Measurements from ENCODE around the gene SLC41A1. TPM values are rescaled to one million over a fixed set of nuclear protein-coding genes. Genes with fewer than 3 reads are reported as not detected.
"Not testable (repeated sequence)": the region's sequence is repeated elsewhere in the genome, so short reads cannot be mapped to it uniquely, and the experiment has no call there.

The SLC41A1 gene
- total RNA-seq, 1 donor from 2014 or later: 19.9 TPM

DNA sequence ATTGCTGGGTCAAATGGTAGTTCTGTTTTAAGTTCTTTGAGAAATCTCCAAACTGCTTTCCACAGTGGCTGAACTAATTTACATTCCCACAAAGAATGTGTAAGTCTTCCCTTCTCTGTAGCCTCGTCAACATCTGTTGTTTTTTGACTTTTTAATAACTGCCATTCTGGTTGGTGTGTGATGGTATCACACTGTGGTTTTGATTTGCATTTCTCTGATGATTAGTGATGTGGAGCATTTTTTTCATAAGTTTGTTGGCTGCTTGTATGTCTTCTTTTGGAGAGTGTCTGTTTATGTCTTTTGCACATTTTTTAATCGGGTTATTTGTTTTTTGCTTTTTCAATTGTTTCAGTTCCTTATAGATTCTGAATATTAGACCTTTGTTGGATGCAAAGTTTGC lies 10.3 kb upstream of the SLC41A1 start:
- intact Hi-C loops (cut with micrococcal nuclease): not testable (repeated sequence)

DNA sequence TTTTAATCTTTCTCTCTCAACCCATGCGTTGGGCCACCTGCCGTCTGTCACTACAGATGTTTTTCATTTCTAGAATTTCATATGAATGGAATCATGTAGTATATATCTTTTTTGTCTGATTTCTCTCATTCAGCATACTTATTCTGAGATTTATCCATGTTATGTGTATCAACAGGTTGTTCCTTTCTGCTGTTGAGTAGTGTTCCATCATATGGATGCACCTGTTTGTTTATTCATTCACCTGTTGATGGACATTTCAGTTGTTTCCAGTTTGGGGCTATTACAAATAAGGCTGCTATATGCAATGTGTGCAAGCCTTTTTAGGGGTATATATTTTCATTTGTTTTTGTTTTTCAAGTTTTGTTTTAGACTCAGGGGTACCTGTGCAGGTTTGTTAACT lies 9.4 kb upstream of the SLC41A1 start:
- intact Hi-C loops (cut with micrococcal nuclease): no loop called here

GRCh38 chr1:205817988-205818387 lies 5.0 kb upstream of the SLC41A1 start:
- intact Hi-C loops (cut with micrococcal nuclease): no loop called here

DNA sequence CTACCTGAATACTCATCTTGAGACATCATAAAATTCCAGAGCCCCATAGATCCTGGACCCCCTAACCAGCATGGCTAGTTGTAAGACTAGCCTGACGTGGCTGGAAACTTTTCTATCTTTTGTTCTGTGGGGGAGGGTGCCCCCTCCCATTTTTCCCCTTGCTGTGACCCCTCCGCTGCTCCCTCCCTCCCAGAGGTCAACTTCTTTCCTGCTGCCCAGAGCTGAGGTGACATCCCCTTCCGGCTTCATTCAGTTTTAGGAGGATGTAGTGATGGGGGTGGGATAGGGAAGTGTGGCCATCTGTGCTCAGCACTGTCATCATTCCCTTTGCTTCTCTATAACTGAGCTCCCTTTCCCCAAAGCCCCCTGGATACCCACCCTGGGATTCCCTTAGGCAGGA lies 4.4 kb upstream of the SLC41A1 start:
- intact Hi-C loops (cut with micrococcal nuclease): no loop called here

DNA sequence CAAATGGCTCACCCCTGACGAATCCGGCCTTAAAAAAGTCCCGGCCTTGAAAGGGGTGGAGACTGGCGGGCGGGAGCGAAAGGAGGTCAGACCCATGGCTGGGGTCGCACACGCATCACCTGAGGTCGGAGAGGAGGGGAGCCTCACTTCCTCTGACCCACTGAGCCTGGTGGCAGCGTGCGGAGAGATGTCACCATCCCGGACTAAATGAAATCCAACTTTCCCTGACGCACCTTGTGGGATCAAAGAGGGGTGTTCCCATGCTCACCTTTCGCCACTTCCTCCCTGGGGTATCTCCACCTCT lies 709 bp upstream of the SLC41A1 start:
- intact Hi-C loops (cut with micrococcal nuclease): loop anchor here (1.0 to 2.0 kb wide), 6 partner anchors 22 to 181 kb away; partner anchors contain the start of genes ELK4, NUCKS1, PM20D1 and RAB29

DNA sequence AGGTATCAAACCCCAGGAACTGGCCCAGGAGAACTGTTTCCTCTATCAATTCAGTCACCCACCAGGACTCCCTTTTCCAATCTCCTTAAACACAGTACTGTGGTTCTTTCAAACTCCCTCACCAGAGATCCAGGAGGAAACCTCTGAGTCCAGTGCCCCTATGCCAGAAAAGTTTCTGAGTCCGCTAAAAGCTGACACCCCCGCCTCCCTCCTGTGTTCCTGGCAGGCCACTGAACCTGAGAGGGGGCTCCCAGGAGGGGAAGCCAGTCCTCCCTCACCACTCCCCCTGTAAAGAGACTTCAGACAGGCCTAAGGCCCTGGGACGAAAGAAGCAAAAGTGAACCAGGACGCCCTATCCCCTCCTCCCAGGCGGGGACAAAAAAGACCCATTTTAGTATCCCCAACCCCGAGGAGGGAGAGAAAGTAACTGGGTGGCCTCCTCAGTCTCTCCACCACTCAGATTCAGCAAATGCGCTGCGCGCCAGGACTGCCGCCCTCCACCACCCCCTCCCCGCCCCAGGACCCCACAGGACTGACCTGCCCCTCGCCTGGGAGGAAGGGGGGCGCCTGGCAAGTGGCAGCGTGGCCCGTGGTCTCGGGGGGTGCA lies 624 bp downstream of the SLC41A1 start:
- intact Hi-C loops (cut with micrococcal nuclease): loop anchor here (2.0 kb wide), 1 partner anchor 30 kb away; no protein-coding TSS in a partner anchor

DNA sequence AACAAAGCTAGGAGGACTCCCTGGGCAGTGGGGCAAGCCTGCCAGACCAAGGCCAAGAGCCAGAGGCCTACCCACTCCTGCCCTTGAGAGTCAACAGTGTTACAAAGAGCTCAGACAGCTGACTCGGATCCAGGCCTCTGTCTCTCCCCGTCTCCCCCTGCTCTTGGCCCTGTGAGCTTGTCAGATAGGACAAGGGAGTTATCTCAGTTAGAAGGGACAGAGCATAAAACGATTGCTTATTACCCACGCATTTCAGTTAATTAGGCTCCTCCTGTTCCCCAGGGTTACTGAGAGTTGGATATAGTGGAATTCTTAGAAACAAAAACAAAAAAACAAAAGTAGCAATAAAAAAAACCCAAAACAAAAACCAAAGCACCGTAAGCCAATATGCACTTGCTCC lies 1.3 kb downstream of the SLC41A1 start:
- intact Hi-C loops (cut with micrococcal nuclease): loop anchor here (2.0 kb wide), 1 partner anchor 29 kb away; no protein-coding TSS in a partner anchor

- intact Hi-C loops (cut with micrococcal nuclease): no loop called here
These were observed 2.4 kb downstream of the SLC41A1 start for GRCh38 chr1:205810448-205811157.

- intact Hi-C loops (cut with micrococcal nuclease): no loop called here
These were observed 3.1 kb downstream of the SLC41A1 start for GRCh38 chr1:205809942-205810345.

- intact Hi-C loops (cut with micrococcal nuclease): no loop called here
These were observed 3.5 kb downstream of the SLC41A1 start for GRCh38 chr1:205809469-205809868.

- intact Hi-C loops (cut with micrococcal nuclease): no loop called here
These were observed 7.8 kb downstream of the SLC41A1 start for GRCh38 chr1:205805082-205805711.

DNA sequence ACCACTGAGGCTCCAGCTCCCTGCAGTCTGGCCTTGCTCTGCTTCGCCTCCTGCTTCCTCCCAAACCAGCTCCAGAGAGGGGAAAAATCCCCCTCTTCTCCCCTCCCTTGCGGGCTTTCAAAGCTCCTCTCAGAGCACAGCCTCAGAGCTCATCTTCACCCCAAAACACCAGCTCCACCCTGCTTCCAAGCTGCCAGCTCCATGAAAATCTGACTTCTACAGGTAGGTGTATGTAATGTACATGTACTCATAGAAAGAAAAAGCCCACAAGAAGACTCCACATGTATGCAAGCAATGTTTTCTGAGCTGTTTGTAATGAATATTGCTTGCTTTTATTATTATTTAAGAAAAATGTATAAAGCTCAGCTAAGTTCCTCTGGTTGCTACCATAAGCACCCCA lies 8.4 kb downstream of the SLC41A1 start:
- intact Hi-C loops (cut with micrococcal nuclease): no loop called here

DNA sequence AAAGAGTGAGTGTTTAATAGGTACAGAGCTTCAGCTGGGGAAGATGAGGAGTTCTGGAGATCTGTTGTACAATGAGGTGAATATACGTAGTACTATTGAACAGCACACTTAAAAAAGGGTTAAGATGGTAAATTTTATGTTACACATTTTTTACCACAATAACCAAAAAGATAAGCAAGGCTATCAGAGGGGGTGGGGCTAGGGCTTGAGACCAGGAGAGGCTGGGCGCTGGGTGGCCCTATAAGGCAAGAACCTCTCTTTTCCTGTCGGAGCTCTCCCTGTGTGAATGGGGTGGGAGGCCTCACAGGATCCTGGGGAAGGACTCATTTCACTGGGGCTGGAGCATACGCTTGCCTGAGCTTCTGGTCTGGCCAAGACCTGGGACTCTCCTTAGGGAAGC lies 9.0 kb downstream of the SLC41A1 start:
- intact Hi-C loops (cut with micrococcal nuclease): no loop called here

DNA sequence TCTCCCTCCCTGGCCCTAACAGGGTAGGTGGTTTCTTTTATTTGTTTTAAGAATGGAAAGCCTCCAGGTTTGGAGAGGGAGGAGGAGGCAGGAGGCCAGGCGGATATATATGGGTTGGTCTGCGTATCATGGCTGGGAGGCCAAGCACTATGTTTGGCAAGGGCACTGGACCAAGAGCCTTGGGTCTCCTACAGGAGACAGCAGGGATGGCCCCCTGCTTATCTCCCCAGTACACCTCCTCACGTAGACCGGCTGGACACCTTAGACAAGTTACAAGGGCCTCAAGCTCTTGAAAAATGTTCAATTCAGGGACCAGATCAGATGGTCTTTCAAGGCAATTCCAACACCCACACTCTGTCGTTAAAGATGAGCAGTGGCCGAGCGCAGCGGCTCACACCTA lies 10.9 kb downstream of the SLC41A1 start:
- intact Hi-C loops (cut with micrococcal nuclease): no loop called here

GRCh38 chr1:205800981-205801703 lies 11.9 kb downstream of the SLC41A1 start:
- intact Hi-C loops (cut with micrococcal nuclease): no loop called here

DNA sequence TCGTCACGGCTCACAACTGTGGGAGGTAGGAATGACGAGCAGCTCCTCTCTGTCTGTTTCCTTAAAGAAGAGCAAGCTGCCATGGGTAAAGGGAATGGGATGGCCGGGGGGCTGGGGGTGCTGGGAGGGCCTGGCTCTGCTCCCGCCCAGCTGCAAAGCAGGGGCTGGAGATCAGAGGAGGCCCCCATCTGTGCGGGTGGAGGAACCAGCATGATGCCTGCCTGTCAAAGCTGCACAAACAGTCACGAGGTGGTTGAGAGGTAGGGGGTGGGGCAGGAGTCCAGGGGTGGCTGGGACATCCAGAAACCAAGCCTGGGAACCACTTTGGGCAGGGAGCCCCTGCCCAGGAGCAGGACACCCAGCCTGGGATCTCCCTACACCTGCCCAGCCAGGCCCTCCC lies 12.6 kb downstream of the SLC41A1 start:
- intact Hi-C loops (cut with micrococcal nuclease): no loop called here

GRCh38 chr1:205798577-205798976 lies 14.4 kb downstream of the SLC41A1 start:
- intact Hi-C loops (cut with micrococcal nuclease): no loop called here

DNA sequence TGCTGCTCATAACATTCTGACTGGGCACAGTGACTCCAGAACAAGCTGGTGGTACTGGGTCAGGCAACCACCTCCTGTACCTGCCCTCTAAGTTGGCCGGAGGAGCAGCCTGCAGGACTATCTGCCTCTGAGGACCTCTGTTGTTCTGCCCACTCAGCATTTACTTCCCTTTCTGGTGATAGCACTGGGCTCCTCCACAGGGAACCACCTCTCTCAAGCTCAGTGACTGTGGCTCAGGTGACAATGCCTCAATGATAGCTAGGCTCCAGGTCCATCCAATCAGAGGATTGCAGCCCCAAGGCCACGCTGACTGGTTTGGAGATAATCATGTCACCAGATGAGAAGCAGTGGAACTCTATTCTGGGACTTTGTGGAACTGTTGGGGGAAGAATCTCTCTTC lies 15.8 kb downstream of the SLC41A1 start:
- intact Hi-C loops (cut with micrococcal nuclease): no loop called here

- intact Hi-C loops (cut with micrococcal nuclease): no loop called here
These were observed 18.8 kb downstream of the SLC41A1 start for GRCh38 chr1:205794011-205794730.

GRCh38 chr1:205792961-205793673 lies 19.9 kb downstream of the SLC41A1 start:
- intact Hi-C loops (cut with micrococcal nuclease): no loop called here

GRCh38 chr1:205792481-205792881 lies 20.5 kb downstream of the SLC41A1 start:
- intact Hi-C loops (cut with micrococcal nuclease): no loop called here

Data from T-helper 1 cell treated with Interleukin-12 subunit alpha and Interleukin-12 subunit beta and Interleukin-4 antibody, amounts not matched to agents 30 ng/mL and 1 ng/mL, for 36 hours (primary cell).